HG03520 (cell line): Measurements from ENCODE around the gene NOSTRIN.
"Not testable (repeated sequence)": the region's sequence is repeated elsewhere in the genome, so short reads cannot be mapped to it uniquely, and the experiment has no call there.

Experiments used
- ATAC-seq: cut with Tn5 transposase; IDR thresholded peaks from one replicate; pipeline ENCODE4 v1.9.1; 2021; ENCODE audit warnings: mild to moderate bottlenecking, moderate library complexity; ENCODE audit not compliant: unreplicated experiment

Gene NOSTRIN

GRCh38 chr2:168870824-168871223 is 68.4 kb downstream of the NOSTRIN start:
- ATAC-seq: not testable (repeated sequence)

- ATAC-seq: no peak
These were observed 72.1 kb downstream of the NOSTRIN start for GRCh38 chr2:168874368-168875054.

- ATAC-seq: not testable (repeated sequence)
These were observed 79.7 kb downstream of the NOSTRIN start for GRCh38 chr2:168882163-168882562.

- ATAC-seq: no peak
These were observed 82.5 kb downstream of the NOSTRIN start for GRCh38 chr2:168884975-168885374.

- ATAC-seq: no peak
These were observed 87.2 kb downstream of the NOSTRIN start for GRCh38 chr2:168889635-168890005.

- ATAC-seq: peak; percentile 100
These were observed 87.8 kb downstream of the NOSTRIN start, which contains the start of gene SPC25 for GRCh38 chr2:168890006-168890782. Gene SPC25 (minus strand): TSS chr2:168890430. CDS start chr2:168889519, 911 bp downstream.

GRCh38 chr2:168892327-168892726 is 89.9 kb downstream of the NOSTRIN start:
- no peak for ATAC-seq

GRCh38 chr2:168894101-168894500 is 91.7 kb downstream of the NOSTRIN start:
- ATAC-seq: no peak

- ATAC-seq: no peak
These were observed 92.3 kb downstream of the NOSTRIN start for GRCh38 chr2:168894720-168895119.

- ATAC-seq: no peak
These were observed 93.3 kb downstream of the NOSTRIN start for GRCh38 chr2:168895771-168896170.

- ATAC-seq: no peak
These were observed 94.3 kb downstream of the NOSTRIN start for GRCh38 chr2:168896783-168897182.

GRCh38 chr2:168897449-168897848 is 95.0 kb downstream of the NOSTRIN start:
- no peak for ATAC-seq

GRCh38 chr2:168901003-168901402 is 98.6 kb downstream of the NOSTRIN start, which contains the start of gene G6PC2:
Gene G6PC2 (plus strand): TSS chr2:168901291. CDS start chr2:168901332, 41 bp downstream.
- no peak for ATAC-seq

GRCh38 chr2:168903888-168904287 is 101.5 kb downstream of the NOSTRIN start:
- no peak for ATAC-seq

GRCh38 chr2:168904358-168904757 is 101.9 kb downstream of the NOSTRIN start:
- no peak for ATAC-seq

GRCh38 chr2:168907940-168908662 is 105.7 kb downstream of the NOSTRIN start:
- ATAC-seq: no peak

- no peak for ATAC-seq
These were observed 107.9 kb downstream of the NOSTRIN start for GRCh38 chr2:168910330-168910729.

- no peak for ATAC-seq
These were observed 110.0 kb downstream of the NOSTRIN start for GRCh38 chr2:168912466-168912865.

- no peak for ATAC-seq
These were observed 110.5 kb downstream of the NOSTRIN start for GRCh38 chr2:168912901-168913369.

GRCh38 chr2:168913495-168913894 is 111.1 kb downstream of the NOSTRIN start:
- ATAC-seq: no peak
